Activated CD4-positive, alpha-beta memory T cell treated with anti-CD3 and anti-CD28 coated beads for 36 hours (primary cell): ENCODE results near the gene NAV1. TPM values are rescaled to one million over a fixed set of nuclear protein-coding genes. Genes with fewer than 3 reads are reported as not detected.
"Not testable (repeated sequence)": the region's sequence is repeated elsewhere in the genome, so short reads cannot be mapped to it uniquely, and the experiment has no call there.

Source experiments
- CTCF ChIA-PET: fragments of 350-600 bp; sonication (Branson Sonifier 250); formaldehyde crosslinking; loops from one replicate; lab custom pipeline; 2021; ENCODE audit warnings: antibody characterized with exemption, inconsistent platforms; lab: Charles Lee
- POLR2A ChIA-PET: fragments of 350-600 bp; sonication (Branson Sonifier 250); formaldehyde crosslinking; loops from one replicate; lab custom pipeline; 2021; ENCODE audit warnings: antibody characterized with exemption; lab: Charles Lee
- DNase-seq: peaks from one replicate; pipeline ENCODE4 v3.0.0-alpha.2; 2020
- H3K27ac Mint-ChIP-seq: one replicate; pipeline ENCODE4 v1.8.0; 2021; ENCODE audit warnings: mixed read lengths
- H3K27me3 Mint-ChIP-seq: one replicate; pipeline ENCODE4 v1.8.0; 2021; ENCODE audit warnings: mixed read lengths
- H3K36me3 Mint-ChIP-seq: one replicate; pipeline ENCODE4 v1.8.0; 2021; ENCODE audit warnings: mixed read lengths
- H3K4me1 Mint-ChIP-seq: one replicate; pipeline ENCODE4 v1.8.0; 2021; ENCODE audit warnings: low read depth, mixed read lengths
- H3K4me3 Mint-ChIP-seq: one replicate; pipeline ENCODE4 v1.8.0; 2021; ENCODE audit warnings: mild to moderate bottlenecking, mixed read lengths
- H3K9me3 Mint-ChIP-seq: one replicate; pipeline ENCODE4 v1.8.0; 2021; ENCODE audit warnings: mixed read lengths
- intact Hi-C: fragments of 100-400 bp; cut with micrococcal nuclease; formaldehyde crosslinking; loops from one replicate; pipeline ENCODE4 v1.15.1; 2023
- total RNA-seq, 2 experiments: library from RNA; stranded (reverse); gene quantifications; one replicate each; pipeline ENCODE4 v1.2.3, GENCODE V29; 2021

NAV1 gene
- total RNA-seq, 2 experiments from 2014 or later, result 2.2 to 2.6 TPM

DNA sequence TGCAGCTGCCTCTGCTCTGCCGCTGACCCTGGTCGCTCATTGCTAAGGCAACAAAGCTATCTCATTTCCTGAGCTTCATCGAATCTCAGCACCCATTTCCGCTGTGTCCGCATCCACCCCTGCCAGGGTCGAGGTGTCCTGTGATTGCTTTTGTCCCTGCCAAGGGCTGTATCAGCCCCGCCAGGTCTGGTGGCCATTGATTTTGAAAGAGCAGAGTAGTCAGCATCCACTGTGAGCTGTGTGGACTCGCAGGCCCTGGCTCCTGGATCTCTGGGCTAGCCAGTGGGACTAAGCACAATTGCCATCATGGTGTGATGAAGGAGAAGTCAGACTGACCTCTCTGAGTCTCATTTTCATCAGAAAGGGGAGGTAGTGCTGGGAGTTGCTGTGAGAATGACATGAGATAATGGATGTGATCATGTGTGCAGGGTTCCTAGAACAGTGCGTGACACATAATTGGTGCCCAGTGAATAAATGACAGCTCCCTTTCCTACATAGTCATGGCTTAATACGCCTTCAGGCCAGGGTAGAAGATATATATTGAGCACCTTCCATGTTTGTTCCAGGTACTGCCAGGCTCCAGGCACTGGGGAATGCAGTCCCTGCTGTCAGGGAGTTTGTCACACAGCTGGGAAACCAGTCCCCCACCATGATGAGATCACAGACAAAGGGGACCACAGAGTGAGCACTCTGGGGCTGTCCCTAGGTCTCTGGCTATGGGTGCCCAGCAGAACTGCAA lies 32.1 kb downstream of the NAV1 start:
- H3K27ac Mint-ChIP-seq, result no peak overlapping the region
- peaks cover 8% of the 10 kb centered on the region for H3K4me1 Mint-ChIP-seq
- ChIA-PET CTCF (interaction anchor here (1.8 kb wide), 1 partner anchor 11 kb away, joined by 8 read pairs; no protein-coding TSS in a partner anchor), POLR2A (no interaction called here)
- H3K4me3 Mint-ChIP-seq, result no peak overlapping the region
- no peak for DNase-seq
- H3K9me3 Mint-ChIP-seq, result no peaks in the 10 kb centered on the region
- no peaks in the 10 kb centered on the region for H3K27me3 Mint-ChIP-seq
- intact Hi-C loops, result no loop called here
- H3K36me3 Mint-ChIP-seq, result no peaks in the 10 kb centered on the region

DNA sequence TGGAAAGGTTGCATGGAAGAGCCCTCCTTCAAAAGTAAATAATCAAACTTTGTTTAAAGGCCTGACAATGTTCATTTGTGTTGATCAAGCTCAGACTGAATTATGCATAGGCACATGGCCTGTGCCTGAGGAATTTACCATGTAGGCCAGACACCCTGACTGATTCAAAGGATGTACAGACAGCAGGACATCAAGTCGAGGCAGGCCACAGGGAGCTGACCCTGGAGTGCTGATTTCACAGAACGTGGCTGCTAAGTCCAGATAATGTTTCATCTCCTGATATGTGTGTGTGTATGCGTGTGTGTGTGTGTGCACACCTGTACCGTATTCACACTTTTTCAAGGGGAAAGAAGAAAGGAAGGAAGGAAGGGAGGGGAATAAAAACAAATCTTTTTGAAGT lies 34.1 kb downstream of the NAV1 start:
- Mint-ChIP-seq H3K27me3 (peaks cover 3% of the 10 kb centered on the region), H3K9me3 (peaks cover 6% of the 10 kb centered on the region), H3K27ac (no peak overlapping the region), H3K4me1 (peaks cover 8% of the 10 kb centered on the region), H3K4me3 (no peak overlapping the region), H3K36me3 (peaks cover 4% of the 10 kb centered on the region)
- DNase-seq, result no peak
- ChIA-PET CTCF (interaction anchor here (1.0 kb wide), 1 partner anchor 131 kb away, joined by 4 read pairs; no protein-coding TSS in a partner anchor), POLR2A (no interaction called here)
- intact Hi-C loops, result no loop called here

DNA sequence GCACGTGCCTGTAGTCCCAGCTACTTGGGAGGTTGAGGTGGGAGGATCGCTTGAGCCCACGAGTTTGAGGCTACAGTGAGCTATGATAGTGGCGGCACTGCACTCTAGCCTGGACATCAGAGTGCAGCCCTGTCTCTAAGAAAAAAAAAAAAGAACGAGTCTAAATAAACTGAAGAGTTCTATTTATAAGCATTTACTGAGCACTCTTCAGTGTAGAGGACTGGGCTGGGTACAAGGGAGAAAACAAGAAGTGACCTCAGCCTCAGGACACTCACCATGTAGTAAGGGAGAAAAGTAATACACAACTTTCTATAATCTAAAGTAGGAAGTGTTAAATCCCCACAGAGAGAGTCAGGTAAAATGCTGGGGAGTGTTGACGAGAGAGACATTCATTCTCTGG lies 35.0 kb downstream of the NAV1 start:
- DNase-seq, result no peak
- CTCF ChIA-PET, result no interaction called here
- peaks cover 8% of the 10 kb centered on the region for H3K4me1 Mint-ChIP-seq
- POLR2A ChIA-PET, result no interaction called here
- peaks cover 7% of the 10 kb centered on the region for H3K9me3 Mint-ChIP-seq
- H3K27ac Mint-ChIP-seq, result no peak overlapping the region
- peaks cover 4% of the 10 kb centered on the region for H3K36me3 Mint-ChIP-seq
- intact Hi-C loops, result no loop called here
- H3K27me3 Mint-ChIP-seq, result peaks cover 3% of the 10 kb centered on the region
- no peak overlapping the region for H3K4me3 Mint-ChIP-seq

DNA sequence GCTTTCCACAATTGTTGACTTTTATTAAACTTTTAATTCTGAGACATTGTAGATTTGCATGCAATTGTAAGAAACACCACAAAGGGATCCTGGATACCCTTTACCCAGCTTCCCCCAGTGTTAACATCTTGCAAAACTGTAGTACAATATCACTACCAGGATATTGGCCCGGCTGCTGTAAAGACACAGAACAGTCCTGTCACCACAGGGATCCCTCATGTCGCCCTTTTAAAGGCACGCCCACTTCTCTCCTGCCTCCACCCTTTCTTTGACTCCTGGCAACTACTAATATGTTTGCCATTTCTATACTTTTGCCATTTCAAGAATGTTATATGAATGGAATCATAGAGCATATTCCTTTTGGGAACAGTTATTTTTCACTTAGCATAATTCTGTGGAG lies 37.0 kb downstream of the NAV1 start:
- Mint-ChIP-seq H3K9me3 (peaks cover 7% of the 10 kb centered on the region), H3K27me3 (peaks cover 3% of the 10 kb centered on the region), H3K4me1 (peaks cover 8% of the 10 kb centered on the region), H3K4me3 (no peak overlapping the region), H3K36me3 (peaks cover 4% of the 10 kb centered on the region), H3K27ac (no peak overlapping the region)
- intact Hi-C loops, result no loop called here
- no peak for DNase-seq
- ChIA-PET CTCF (no interaction called here), POLR2A (no interaction called here)

DNA sequence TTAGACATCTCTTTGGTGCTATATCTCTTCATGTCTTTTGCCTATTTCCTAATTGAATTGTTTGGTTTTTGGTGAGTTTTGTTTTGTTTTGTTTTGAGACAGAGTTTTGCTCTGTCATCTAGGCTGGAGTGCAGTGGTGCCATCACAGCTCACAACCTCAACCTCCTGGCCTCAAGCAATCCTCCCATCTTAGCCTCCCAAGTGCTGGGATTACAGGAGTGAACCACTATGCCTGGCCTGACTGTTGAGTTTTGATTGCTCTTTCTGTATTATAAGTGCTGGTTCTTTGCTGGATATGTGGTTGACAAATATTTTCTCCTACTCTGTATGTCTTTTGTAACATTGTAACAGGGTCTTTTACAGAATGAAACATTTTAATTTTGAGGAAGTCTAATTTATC lies 38.0 kb downstream of the NAV1 start:
- Mint-ChIP-seq H3K4me3 (no peak overlapping the region), H3K36me3 (peaks cover 4% of the 10 kb centered on the region), H3K27me3 (peaks cover 3% of the 10 kb centered on the region), H3K9me3 (peaks cover 7% of the 10 kb centered on the region), H3K4me1 (peaks cover 8% of the 10 kb centered on the region), H3K27ac (no peak overlapping the region)
- CTCF ChIA-PET, result no interaction called here
- POLR2A ChIA-PET, result no interaction called here
- no peak for DNase-seq
- intact Hi-C loops, result no loop called here

DNA sequence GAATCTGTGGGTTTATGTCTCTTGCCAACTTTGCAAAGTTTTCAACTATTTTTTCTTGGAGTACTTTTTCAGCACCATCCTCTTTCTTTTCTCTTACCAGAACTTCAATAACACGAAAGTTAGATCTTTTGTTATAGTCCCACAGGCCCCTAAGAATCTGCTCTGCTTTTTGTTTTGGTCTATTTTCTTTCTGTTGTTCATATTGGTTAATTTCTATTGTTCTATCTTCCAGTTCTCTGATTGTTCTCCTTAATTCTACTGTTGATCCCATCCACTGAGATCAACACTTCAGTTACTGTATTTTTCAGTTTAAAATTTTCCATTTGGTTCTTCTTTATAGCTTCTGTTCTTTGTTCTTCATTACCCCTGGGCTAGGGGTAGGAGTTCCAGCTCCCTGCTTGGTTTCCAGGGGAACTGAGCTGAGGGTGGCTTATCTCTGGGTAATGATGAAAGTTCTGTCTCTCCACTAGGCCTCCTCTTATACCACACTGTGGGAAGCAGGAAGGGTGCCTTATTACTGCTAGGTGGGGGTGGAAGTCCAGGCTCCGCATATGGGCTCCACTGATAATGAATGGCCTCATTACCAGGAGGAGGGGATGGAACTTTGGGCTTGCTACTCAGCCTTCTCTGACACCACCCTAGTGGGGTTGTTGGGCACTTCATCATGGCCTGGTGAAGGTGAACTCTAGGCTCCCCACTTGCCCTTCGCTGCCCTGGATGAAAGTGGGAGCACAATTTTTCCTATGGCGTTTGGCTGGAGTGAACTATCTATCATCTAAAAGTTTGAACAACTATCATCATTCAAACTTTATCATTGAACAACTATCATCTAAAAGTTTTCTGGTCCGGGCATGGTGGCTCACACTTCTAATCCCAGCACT lies 39.3 kb downstream of the NAV1 start:
- H3K27ac Mint-ChIP-seq, result no peak overlapping the region
- H3K27me3 Mint-ChIP-seq, result peaks cover 4% of the 10 kb centered on the region
- ChIA-PET CTCF (interaction anchor here (2.9 kb wide), 1 partner anchor 19 kb away, joined by 12 read pairs; no protein-coding TSS in a partner anchor), POLR2A (no interaction called here)
- intact Hi-C loops, result no loop called here
- no peak for DNase-seq
- H3K9me3 Mint-ChIP-seq, result peaks cover 7% of the 10 kb centered on the region
- peaks cover 4% of the 10 kb centered on the region for H3K36me3 Mint-ChIP-seq
- H3K4me3 Mint-ChIP-seq, result no peak overlapping the region
- peaks cover 3% of the 10 kb centered on the region for H3K4me1 Mint-ChIP-seq

DNA sequence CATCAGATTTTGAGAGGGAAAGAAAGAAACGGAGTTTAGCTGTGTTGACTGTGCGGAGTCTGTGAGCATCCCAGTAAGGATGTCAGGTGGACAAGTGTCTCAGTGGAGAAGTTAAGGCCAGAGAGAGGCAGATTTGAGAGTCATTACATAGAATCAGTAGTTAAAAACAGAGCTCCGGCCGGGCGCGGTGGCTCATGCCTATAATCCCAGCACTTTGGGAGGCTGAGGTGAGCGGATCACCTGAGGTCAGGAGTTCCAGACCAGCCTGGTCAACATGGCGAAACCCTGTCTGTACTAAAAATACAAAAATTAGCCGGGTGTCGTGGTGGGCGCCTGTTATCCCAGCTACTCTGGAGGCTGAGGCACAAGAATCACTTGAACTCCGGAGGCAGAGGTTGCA lies 42.4 kb downstream of the NAV1 start:
- H3K4me1 Mint-ChIP-seq, H3K27me3 Mint-ChIP-seq, H3K9me3 Mint-ChIP-seq, DNase-seq, H3K36me3 Mint-ChIP-seq, POLR2A ChIA-PET, intact Hi-C loops, H3K27ac Mint-ChIP-seq, H3K4me3 Mint-ChIP-seq: not testable (repeated sequence)
- CTCF ChIA-PET, result interaction anchor here (1.0 to 2.9 kb wide), 3 partner anchors 22 to 205 kb away, joined by 3 to 12 read pairs (median 4); no protein-coding TSS in a partner anchor

DNA sequence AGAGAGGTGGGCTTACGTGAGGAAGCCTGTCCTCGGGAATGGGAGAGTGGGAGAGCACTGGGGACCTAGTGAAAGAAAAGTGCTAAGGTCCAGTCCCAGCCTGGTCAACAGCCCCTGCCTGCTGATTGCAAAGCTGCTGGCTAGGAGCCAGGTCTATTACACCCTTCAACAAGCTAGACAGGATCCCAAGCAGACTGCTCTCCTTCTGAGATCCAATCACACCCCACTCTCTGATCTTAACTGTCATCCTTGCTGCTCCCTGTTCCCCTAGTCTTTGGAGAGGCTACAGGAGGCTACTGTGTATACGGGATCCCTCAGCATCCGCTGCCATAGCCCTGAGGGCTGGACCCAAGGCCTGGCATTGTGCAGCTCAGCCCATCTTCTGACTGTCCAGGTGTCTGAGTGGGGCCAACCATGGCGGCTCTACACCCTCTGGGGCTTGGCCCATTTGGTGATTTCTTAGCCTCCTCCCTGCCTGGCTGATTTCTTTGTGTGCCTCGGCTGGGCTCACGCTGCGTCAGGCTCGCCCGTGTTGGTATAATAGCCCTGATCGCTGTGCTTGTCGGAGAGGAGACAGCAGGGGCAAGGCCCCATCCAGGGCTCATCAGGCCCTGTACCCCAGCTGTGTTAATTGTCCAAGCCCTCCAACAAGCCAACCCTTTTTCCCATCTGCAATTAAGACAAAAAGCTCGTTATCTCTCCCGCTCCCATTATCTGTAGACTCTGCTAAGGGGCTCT lies 43.9 kb downstream of the NAV1 start:
- H3K4me1 Mint-ChIP-seq, result no peaks in the 10 kb centered on the region
- POLR2A ChIA-PET, result no interaction called here
- intact Hi-C loops, result no loop called here
- H3K4me3 Mint-ChIP-seq, result no peak overlapping the region
- CTCF ChIA-PET, result interaction anchor here (0.6 kb wide), 1 partner anchor 34 kb away, joined by 3 read pairs; no protein-coding TSS in a partner anchor
- peaks cover 2% of the 10 kb centered on the region for H3K27me3 Mint-ChIP-seq
- no peak for DNase-seq
- H3K9me3 Mint-ChIP-seq, result peaks cover 2% of the 10 kb centered on the region
- H3K36me3 Mint-ChIP-seq, result peaks cover 1% of the 10 kb centered on the region
- H3K27ac Mint-ChIP-seq, result no peak overlapping the region

DNA sequence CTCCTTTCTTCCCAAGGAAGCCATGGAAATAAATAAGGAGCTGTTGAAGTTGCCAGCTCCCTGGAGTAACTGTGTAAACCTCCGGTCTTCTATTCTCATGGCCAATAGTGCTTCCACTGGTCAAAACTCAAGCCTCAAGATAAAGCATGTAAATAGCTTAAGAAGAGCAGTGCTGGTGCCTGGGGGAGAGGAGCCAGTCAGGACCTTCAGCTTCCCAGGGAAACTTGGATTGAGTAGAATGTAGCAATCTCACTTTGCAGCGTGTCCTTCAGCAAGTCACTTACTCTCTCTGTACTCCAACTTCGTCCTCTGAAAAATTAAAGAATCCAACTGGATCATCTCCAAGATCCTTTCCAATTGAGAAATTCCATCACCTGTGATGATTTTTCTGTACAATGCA lies 44.7 kb downstream of the NAV1 start:
- DNase-seq, result no peak
- Mint-ChIP-seq H3K9me3 (no peaks in the 10 kb centered on the region), H3K36me3 (no peaks in the 10 kb centered on the region), H3K27me3 (peaks cover 1% of the 10 kb centered on the region), H3K4me1 (no peaks in the 10 kb centered on the region), H3K4me3 (no peak overlapping the region), H3K27ac (no peak overlapping the region)
- intact Hi-C loops, result no loop called here
- ChIA-PET POLR2A (no interaction called here), CTCF (interaction anchor here (0.6 kb wide), 1 partner anchor 34 kb away, joined by 3 read pairs; no protein-coding TSS in a partner anchor)

DNA sequence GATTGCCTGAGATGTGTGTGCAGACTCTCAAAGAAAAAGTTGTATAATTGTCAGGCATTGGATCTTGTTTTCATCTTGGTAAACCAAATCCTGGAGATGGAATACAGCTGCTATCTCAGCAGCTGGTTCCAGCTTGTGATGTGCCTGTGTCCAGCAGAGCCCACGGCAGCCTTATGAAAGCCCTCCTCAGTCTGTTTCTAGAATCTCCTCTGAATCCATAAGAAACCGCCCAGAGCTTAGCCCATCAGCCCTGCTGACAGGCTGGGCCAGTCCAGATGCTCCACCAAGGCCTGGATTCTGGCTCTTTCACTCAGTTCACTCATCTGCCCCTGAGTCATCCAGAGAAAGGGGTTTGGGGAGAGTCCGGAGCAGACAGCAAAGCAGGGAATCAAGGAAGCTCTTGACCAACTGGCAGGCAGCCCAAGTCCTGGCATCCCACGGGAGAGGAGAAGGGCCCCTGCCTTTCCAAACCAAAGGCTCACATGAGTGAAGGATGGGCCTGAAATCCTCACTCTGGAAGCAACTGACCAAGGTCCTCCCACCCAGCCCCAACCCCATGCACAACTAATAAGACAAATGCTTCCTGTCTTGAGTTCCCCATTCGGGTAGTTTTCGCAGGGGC lies 45.7 kb downstream of the NAV1 start:
- Mint-ChIP-seq H3K4me1 (no peaks in the 10 kb centered on the region), H3K27ac (no peak overlapping the region), H3K9me3 (no peaks in the 10 kb centered on the region), H3K36me3 (no peaks in the 10 kb centered on the region), H3K27me3 (peaks cover 1% of the 10 kb centered on the region), H3K4me3 (no peak overlapping the region)
- CTCF ChIA-PET, result no interaction called here
- DNase-seq, result no peak
- intact Hi-C loops, result no loop called here
- POLR2A ChIA-PET, result no interaction called here

DNA sequence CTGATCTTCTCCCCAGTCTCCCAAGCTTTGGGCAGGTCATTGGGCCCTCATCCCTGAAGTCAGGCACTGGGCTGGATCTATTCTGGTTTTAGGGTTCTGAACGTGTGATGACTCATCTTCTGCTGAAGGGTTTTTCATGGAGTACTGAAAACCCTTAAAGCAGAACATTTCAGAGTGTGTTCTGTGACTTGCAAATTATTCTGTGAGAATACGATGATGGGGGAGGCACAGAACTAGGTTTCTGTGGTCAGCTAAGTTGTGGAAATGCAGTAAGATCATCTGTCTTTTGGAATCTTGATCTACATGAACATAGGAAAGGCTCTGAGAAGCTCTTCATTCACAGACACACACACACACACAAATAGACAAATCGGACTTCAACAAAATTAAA lies 46.2 kb downstream of the NAV1 start:
- POLR2A ChIA-PET, result no interaction called here
- CTCF ChIA-PET, result no interaction called here
- H3K27ac Mint-ChIP-seq, result no peak overlapping the region
- no peaks in the 10 kb centered on the region for H3K9me3 Mint-ChIP-seq
- DNase-seq, result no peak
- H3K4me1 Mint-ChIP-seq, result no peaks in the 10 kb centered on the region
- intact Hi-C loops, result no loop called here
- H3K4me3 Mint-ChIP-seq, result no peak overlapping the region
- H3K27me3 Mint-ChIP-seq, result peaks cover 1% of the 10 kb centered on the region
- no peaks in the 10 kb centered on the region for H3K36me3 Mint-ChIP-seq
